ENCODE results near the gene HECW1.

HECW1 gene

DNA sequence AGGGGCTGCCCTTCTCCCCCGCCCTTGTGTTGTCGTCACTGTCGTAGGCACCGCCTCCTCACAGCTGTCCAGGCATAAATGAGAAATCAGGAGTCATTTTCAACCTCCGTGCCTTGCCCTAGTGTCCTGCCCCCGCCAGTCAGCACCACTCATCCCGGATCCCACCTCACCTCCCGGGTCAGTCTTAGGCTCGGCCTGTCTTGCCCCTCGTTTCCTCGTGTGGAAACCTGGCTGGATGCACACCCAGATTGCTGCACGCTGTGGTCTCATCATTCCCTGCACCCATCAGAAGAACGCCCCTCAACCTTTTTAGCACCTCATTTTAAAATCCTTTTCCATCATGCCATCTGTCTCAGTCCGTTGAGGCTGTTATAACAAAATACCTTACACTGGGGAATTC, 213.1 kb downstream of the HECW1 start:
- no peaks in the 10 kb centered on the region for H3K36me3 Mint-ChIP-seq (ENCODE audit: low read depth)
- no peaks in the 10 kb centered on the region for H3K27me3 Mint-ChIP-seq (ENCODE audit: low read depth, poor library complexity)
- TF ChIP-seq, protein P1, sequence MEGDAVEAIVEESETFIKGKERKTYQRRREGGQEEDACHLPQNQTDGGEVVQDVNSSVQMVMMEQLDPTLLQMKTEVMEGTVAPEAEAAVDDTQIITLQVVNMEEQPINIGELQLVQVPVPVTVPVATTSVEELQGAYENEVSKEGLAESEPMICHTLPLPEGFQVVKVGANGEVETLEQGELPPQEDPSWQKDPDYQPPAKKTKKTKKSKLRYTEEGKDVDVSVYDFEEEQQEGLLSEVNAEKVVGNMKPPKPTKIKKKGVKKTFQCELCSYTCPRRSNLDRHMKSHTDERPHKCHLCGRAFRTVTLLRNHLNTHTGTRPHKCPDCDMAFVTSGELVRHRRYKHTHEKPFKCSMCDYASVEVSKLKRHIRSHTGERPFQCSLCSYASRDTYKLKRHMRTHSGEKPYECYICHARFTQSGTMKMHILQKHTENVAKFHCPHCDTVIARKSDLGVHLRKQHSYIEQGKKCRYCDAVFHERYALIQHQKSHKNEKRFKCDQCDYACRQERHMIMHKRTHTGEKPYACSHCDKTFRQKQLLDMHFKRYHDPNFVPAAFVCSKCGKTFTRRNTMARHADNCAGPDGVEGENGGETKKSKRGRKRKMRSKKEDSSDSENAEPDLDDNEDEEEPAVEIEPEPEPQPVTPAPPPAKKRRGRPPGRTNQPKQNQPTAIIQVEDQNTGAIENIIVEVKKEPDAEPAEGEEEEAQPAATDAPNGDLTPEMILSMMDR (IDR thresholded peaks at IDR 0.05), result no peak
- no peak overlapping the region for H3K4me3 Mint-ChIP-seq
- no peak for DNase-seq
- H3K4me1 Mint-ChIP-seq, result peaks cover 23% of the 10 kb centered on the region
- H3K27ac Mint-ChIP-seq, result no peak overlapping the region
- no peaks in the 10 kb centered on the region for H3K9me3 Mint-ChIP-seq

DNA sequence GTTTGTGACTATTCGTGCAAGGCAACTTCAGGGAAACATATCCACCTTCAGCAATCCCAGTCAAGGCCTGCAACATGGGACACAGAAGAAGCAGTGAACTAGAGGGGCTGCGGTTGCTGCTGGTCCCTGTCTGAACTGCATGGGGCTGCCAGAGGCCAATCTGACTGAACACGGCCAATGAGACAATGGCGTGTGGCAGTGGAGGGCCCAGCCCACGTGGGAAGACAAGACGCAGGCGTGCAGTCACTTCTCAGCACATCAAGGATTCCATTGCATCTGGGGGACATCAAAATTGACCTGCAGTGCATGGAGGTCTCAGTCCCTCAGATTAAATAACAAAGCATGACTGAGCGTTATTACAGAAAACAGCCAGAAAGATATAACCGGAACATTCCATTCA, 215.9 kb downstream of the HECW1 start:
- Mint-ChIP-seq H3K27me3 (ENCODE audit: low read depth, poor library complexity) (peaks cover 2% of the 10 kb centered on the region), H3K9me3 (no peaks in the 10 kb centered on the region), H3K4me1 (peaks cover 35% of the 10 kb centered on the region), H3K36me3 (ENCODE audit: low read depth) (no peaks in the 10 kb centered on the region), H3K27ac (peak overlapping the region; percentile 70), H3K4me3 (no peak overlapping the region)
- TF ChIP-seq, protein P1 (IDR thresholded peaks at IDR 0.05), result no peak
- no peak for DNase-seq

- Mint-ChIP-seq H3K4me1 (peaks cover 35% of the 10 kb centered on the region), H3K27ac (peak overlapping the region; percentile 70), H3K9me3 (no peaks in the 10 kb centered on the region), H3K36me3 (ENCODE audit: low read depth) (no peaks in the 10 kb centered on the region), H3K27me3 (ENCODE audit: low read depth, poor library complexity) (peaks cover 2% of the 10 kb centered on the region), H3K4me3 (no peak overlapping the region)
- TF ChIP-seq, protein P1 (IDR thresholded peaks at IDR 0.05), result no peak
- no peak for DNase-seq
These were observed 216.4 kb downstream of the HECW1 start for GRCh38 chr7:43328785-43329380.

DNA sequence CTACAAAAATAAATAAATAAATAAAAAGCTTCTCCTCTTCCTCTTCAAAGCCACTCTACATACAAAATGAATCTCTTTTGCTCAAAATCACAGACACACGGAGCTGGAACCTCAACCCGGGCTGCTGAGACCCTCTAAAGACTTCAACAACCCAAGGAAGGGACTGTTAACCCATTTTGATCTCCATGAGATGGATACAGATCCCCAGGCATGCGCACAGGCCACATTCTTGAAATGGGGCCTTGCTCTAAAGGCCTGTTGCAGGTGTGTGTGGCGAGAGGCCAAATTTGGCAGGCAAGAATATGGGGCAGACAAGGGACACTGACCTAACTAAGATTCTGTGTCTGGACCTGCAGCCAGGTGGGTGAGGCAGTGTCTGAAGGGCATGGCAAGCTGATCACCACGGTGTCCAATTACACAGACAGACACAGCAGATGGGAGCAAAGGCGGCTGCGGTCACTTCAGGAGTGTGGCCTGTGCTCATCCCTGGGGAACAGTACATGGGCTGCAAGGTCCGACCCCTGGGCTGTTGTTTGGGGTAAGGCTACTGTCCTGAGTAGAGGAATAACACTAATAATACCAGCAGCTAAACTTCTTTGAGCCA, 219.8 kb downstream of the HECW1 start:
- DNase-seq, result no peak
- no peaks in the 10 kb centered on the region for H3K36me3 Mint-ChIP-seq (ENCODE audit: low read depth)
- no peaks in the 10 kb centered on the region for H3K9me3 Mint-ChIP-seq
- H3K4me1 Mint-ChIP-seq, result peaks cover 29% of the 10 kb centered on the region
- no peak overlapping the region for H3K27ac Mint-ChIP-seq
- no peak overlapping the region for H3K4me3 Mint-ChIP-seq
- TF ChIP-seq, protein P1 (IDR thresholded peaks at IDR 0.05), result no peak
- H3K27me3 Mint-ChIP-seq (ENCODE audit: low read depth, poor library complexity), result peaks cover 7% of the 10 kb centered on the region

- no peak for DNase-seq
- Mint-ChIP-seq H3K36me3 (ENCODE audit: low read depth) (no peaks in the 10 kb centered on the region), H3K9me3 (no peaks in the 10 kb centered on the region), H3K27me3 (ENCODE audit: low read depth, poor library complexity) (peaks cover 5% of the 10 kb centered on the region), H3K4me1 (peaks cover 4% of the 10 kb centered on the region), H3K27ac (no peak overlapping the region), H3K4me3 (no peak overlapping the region)
- TF ChIP-seq, protein P1 (IDR thresholded peaks at IDR 0.05), result no peak
These were observed 224.7 kb downstream of the HECW1 start for GRCh38 chr7:43337191-43337590.

GRCh38 chr7:43337811-43338210, 225.4 kb downstream of the HECW1 start:
- TF ChIP-seq, protein P1 (IDR thresholded peaks at IDR 0.05), result no peak
- no peak for DNase-seq
- H3K9me3 Mint-ChIP-seq, result no peaks in the 10 kb centered on the region
- peaks cover 5% of the 10 kb centered on the region for H3K27me3 Mint-ChIP-seq (ENCODE audit: low read depth, poor library complexity)
- H3K4me3 Mint-ChIP-seq, result no peak overlapping the region
- no peaks in the 10 kb centered on the region for H3K36me3 Mint-ChIP-seq (ENCODE audit: low read depth)
- no peaks in the 10 kb centered on the region for H3K4me1 Mint-ChIP-seq
- no peak overlapping the region for H3K27ac Mint-ChIP-seq
